OCI-LY1 (cell line): Measurements from ENCODE around the gene SERINC5.

Experiments
- H2AFZ ChIP-seq: fragments of 200-600 bp; sonication (generic), shearing (Covaris generic); 2 replicates; pipeline ENCODE4 v1.6.0; 2014; ENCODE audit warnings: antibody characterized with exemption, mild to moderate bottlenecking, low read length
- H3F3A ChIP-seq: fragments of 200-600 bp; sonication (generic), shearing (Covaris generic); 2 replicates; pipeline ENCODE4 v1.6.0; 2014; ENCODE audit warnings: mild to moderate bottlenecking, antibody characterized with exemption, low read length, moderate library complexity; ENCODE audit not compliant: insufficient read depth
- H3K27ac ChIP-seq: fragments of 200-600 bp; sonication (generic); 2 replicates; pipeline ENCODE4 v1.5.1; 2014; ENCODE audit warnings: low read length, mixed run types, mild to moderate bottlenecking, low read depth; ENCODE audit not compliant: poor library complexity, severe bottlenecking
- H3K27me3 ChIP-seq: fragments of 200-600 bp; sonication (generic); 2 replicates; pipeline ENCODE4 v1.6.0; 2014; ENCODE audit warnings: antibody characterized with exemption, mild to moderate bottlenecking, low read length, moderate library complexity; ENCODE audit not compliant: insufficient read depth
- H3K36me3 ChIP-seq: fragments of 200-600 bp; sonication (generic); 2 replicates; pipeline ENCODE4 v1.6.1; 2014; ENCODE audit warnings: mild to moderate bottlenecking, antibody characterized with exemption, low read length, moderate library complexity, mixed read lengths; ENCODE audit not compliant: insufficient read depth
- H3K4me1 ChIP-seq: fragments of 200-600 bp; sonication (generic); 2 replicates; pipeline ENCODE4 v1.5.1; 2014; ENCODE audit warnings: mild to moderate bottlenecking, low read length, moderate library complexity; ENCODE audit not compliant: insufficient read depth, severe bottlenecking
- H3K4me2 ChIP-seq: fragments of 200-600 bp; sonication (generic), shearing (Covaris generic); 2 replicates; pipeline ENCODE4 v1.6.1; 2014; ENCODE audit warnings: low read length
- H3K4me3 ChIP-seq: fragments of 200-600 bp; sonication (generic); 2 replicates; pipeline ENCODE4 v1.5.1; 2014; ENCODE audit warnings: low read length, low read depth, mild to moderate bottlenecking, mixed read lengths; ENCODE audit not compliant: poor library complexity, severe bottlenecking
- H3K79me2 ChIP-seq: fragments of 200-600 bp; shearing (Covaris generic); 2 replicates; pipeline ENCODE4 v1.6.1; 2016; ENCODE audit warnings: mixed run types, low read length, mixed read lengths; ENCODE audit not compliant: insufficient read depth
- H3K9ac ChIP-seq: fragments of 200-600 bp; sonication (generic), shearing (Covaris generic); 2 replicates; pipeline ENCODE4 v1.6.1; 2014; ENCODE audit warnings: mild to moderate bottlenecking, low read length, mixed read lengths
- H3K9me2 ChIP-seq: fragments of 200-600 bp; sonication (generic), shearing (Covaris generic); 2 replicates; pipeline ENCODE4 v1.6.1; 2014; ENCODE audit warnings: low read depth, mild to moderate bottlenecking, low read length, mixed read lengths
- H3K9me3 ChIP-seq: fragments of 200-600 bp; shearing (Covaris generic); 2 replicates; pipeline ENCODE4 v1.6.1; 2014; ENCODE audit warnings: low read length, mixed read lengths
- H4K20me1 ChIP-seq: fragments of 200-600 bp; sonication (generic), shearing (Covaris generic); 2 replicates; pipeline ENCODE4 v1.6.0; 2016; ENCODE audit warnings: mild to moderate bottlenecking, low read length; ENCODE audit not compliant: insufficient read depth
- CTCF ChIP-seq: fragments of 200-600 bp; sonication (generic), shearing (Covaris generic); IDR thresholded peaks from 2 replicates; pipeline ENCODE4 v1.5.1; 2017; ENCODE audit warnings: mild to moderate bottlenecking, antibody characterized with exemption, low read length, moderate library complexity, mixed read lengths
- EZH2 ChIP-seq: fragments of 200-600 bp; sonication (generic), shearing (Covaris generic); IDR thresholded peaks from 2 replicates; pipeline ENCODE4 v1.8.0; 2017; ENCODE audit warnings: borderline replicate concordance, mixed run types, mild to moderate bottlenecking, antibody characterized with exemption, low read length, moderate library complexity, mixed read lengths

SERINC5 gene

DNA sequence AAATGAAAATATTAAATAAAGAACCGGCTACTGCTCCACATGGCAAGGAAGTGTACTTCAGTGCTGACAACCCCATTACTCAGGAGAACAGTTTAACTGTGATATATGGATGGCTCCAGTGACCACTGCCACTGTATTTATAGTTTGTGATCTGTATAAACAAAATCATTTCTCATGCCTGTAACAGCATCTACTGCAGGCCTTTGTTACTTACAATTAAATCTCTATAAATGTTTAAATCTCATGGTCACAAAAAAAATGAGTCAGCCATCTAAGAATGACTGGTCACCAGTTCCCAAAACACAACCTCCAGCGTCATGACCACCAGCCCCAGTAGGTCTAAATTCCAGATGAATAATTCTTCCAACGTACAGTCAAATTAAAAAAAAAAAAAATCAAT lies 24.6 kb downstream of the SERINC5 start:
- peaks cover 16% of the 10 kb centered on the region for H3K36me3 ChIP-seq
- H3K9me2 ChIP-seq = no peaks in the 10 kb centered on the region
- TF ChIP-seq EZH2 (no peak), CTCF (no peak)
- no peaks in the 10 kb centered on the region for H4K20me1 ChIP-seq
- H3K4me3 ChIP-seq = no peak overlapping the region
- peaks cover 5% of the 10 kb centered on the region; the same call in 1 of the 2 replicates for H3K9me3 ChIP-seq
- H3F3A ChIP-seq = no peaks in the 10 kb centered on the region; the same call in 1 of the 2 replicates
- H3K4me1 ChIP-seq = peaks cover 71% of the 10 kb centered on the region
- peak overlapping the region; percentile 73 for H3K27ac ChIP-seq
- H3K27me3 ChIP-seq = no peaks in the 10 kb centered on the region
- H3K79me2 ChIP-seq = peaks cover 93% of the 10 kb centered on the region
- peak overlapping the region; percentile 40; the same call in 1 of the 2 replicates for H3K4me2 ChIP-seq
- no peak overlapping the region for H2AFZ ChIP-seq
- no peak overlapping the region for H3K9ac ChIP-seq

DNA sequence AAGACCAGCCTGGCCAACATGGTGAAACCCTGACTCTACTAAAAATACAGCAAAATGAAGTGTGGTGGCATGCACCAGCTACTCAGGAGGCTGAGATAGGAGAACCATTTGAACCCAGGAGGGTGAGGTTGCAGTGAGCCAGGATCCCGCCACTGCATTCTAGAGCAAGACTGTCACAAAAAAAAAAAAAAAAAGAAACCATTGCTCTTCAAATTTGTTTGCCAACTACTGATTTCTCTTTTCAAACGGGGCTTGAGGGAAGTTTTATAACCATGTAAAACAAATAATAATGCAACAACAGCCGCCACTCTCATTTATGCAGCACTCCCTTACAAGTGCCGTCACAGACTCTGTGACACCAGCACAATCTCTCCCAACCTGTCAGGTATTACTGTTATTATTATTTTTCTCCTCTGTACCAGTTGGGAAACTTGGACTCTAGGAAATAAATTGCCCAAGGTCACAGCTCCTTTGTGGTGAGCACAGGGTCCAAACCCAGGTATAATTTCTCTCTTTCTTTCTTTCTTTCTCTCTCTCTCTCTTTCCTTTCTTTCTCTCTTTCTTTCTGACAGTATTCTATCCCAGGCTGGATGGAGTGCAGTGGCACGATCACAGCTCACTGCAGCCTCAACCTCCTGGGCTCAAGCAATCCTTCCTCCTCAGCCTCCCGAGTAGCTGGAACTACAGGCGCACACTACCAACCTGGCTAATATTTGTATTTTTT lies 25.4 kb downstream of the SERINC5 start:
- Histone ChIP-seq H4K20me1 (no peaks in the 10 kb centered on the region), H3K9me2 (no peaks in the 10 kb centered on the region), H3K4me2 (peak overlapping the region; percentile 40), H2AFZ (no peak overlapping the region), H3K9me3 (0 out of 2 replicates have a peak, but pooled peaks cover 4% of the 10 kb centered on the region), H3K79me2 (peaks cover 93% of the 10 kb centered on the region), H3K9ac (no peak overlapping the region; the same call in 1 of the 2 replicates), H3K4me3 (no peak overlapping the region), H3K36me3 (peaks cover 10% of the 10 kb centered on the region; the same call in 1 of the 2 replicates), H3K27ac (peak overlapping the region; percentile 73), H3K4me1 (peaks cover 79% of the 10 kb centered on the region), H3F3A (no peaks in the 10 kb centered on the region; the same call in 1 of the 2 replicates), H3K27me3 (no peaks in the 10 kb centered on the region)
- TF ChIP-seq EZH2 (no peak), CTCF (no peak)

DNA sequence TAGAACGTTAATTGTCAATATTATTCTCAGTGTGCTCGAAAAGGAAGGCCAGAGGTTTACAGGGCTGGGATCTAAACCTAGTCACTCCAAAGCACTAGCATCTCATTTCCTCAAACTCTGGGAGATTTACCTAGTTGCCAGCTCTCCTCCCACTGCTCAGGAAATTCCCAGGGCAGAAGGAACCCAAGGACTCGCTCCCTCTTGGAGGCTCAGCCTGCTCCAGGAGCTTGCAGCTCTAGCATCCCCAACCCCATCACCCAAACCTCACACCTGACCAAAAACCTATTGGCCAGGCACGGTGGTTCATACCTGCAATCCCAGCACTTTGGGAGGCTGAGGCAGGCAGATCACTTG lies 26.0 kb downstream of the SERINC5 start:
- Histone ChIP-seq H3K4me2 (peak overlapping the region; percentile 33; the same call in 1 of the 2 replicates), H3K4me3 (no peak overlapping the region), H3K9ac (peak overlapping the region; percentile 2; the same call in 1 of the 2 replicates), H3K36me3 (peaks cover 11% of the 10 kb centered on the region; the same call in 1 of the 2 replicates), H3K27me3 (no peaks in the 10 kb centered on the region), H3K9me3 (no peaks in the 10 kb centered on the region), H2AFZ (no peak overlapping the region), H3K4me1 (peaks cover 82% of the 10 kb centered on the region), H3K79me2 (peaks cover 93% of the 10 kb centered on the region), H3K9me2 (no peaks in the 10 kb centered on the region), H4K20me1 (no peaks in the 10 kb centered on the region), H3K27ac (peak overlapping the region; percentile 73), H3F3A (no peaks in the 10 kb centered on the region; the same call in 1 of the 2 replicates)
- no peak for TF ChIP-seq EZH2
- no peak for TF ChIP-seq CTCF
